ENCODE results near the gene RNF130. TPM values are rescaled to one million over a fixed set of nuclear protein-coding genes. Genes with fewer than 3 reads are reported as not detected.

The RNF130 gene
- total and polyA plus RNA-seq, 2 of the 13 experiments (the other 11 are each of a cell fraction or from before 2014, with no cell fraction given): 28.2 to 28.3 TPM

DNA sequence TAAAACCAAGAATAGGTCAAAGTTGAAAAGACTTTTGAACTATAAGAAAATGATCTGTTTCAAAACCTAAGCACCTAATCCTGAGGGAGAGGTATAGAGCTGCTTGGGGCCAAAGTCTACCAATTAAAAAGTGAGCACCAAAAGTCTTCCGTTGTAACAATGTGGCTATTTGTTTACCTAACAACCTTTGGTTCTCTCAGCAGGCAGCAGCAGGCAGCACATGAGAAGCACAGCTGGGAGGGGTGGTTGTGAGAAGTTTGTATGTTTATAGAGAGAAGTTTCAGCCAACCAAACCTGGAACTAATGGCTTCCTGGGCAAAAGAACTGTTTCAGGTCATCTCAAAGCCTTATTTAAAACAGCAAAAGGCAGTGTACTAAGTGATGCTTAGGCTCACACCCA is 104.1 kb downstream of the RNF130 start (continued):
- TF ChIP-seq, protein P1, sequence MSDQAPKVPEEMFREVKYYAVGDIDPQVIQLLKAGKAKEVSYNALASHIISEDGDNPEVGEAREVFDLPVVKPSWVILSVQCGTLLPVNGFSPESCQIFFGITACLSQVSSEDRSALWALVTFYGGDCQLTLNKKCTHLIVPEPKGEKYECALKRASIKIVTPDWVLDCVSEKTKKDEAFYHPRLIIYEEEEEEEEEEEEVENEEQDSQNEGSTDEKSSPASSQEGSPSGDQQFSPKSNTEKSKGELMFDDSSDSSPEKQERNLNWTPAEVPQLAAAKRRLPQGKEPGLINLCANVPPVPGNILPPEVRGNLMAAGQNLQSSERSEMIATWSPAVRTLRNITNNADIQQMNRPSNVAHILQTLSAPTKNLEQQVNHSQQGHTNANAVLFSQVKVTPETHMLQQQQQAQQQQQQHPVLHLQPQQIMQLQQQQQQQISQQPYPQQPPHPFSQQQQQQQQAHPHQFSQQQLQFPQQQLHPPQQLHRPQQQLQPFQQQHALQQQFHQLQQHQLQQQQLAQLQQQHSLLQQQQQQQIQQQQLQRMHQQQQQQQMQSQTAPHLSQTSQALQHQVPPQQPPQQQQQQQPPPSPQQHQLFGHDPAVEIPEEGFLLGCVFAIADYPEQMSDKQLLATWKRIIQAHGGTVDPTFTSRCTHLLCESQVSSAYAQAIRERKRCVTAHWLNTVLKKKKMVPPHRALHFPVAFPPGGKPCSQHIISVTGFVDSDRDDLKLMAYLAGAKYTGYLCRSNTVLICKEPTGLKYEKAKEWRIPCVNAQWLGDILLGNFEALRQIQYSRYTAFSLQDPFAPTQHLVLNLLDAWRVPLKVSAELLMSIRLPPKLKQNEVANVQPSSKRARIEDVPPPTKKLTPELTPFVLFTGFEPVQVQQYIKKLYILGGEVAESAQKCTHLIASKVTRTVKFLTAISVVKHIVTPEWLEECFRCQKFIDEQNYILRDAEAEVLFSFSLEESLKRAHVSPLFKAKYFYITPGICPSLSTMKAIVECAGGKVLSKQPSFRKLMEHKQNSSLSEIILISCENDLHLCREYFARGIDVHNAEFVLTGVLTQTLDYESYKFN (CRISPR knock-in tag; conservative IDR thresholded peaks at IDR 0.05): peak; percentile 47; the same call in 1 of the 2 replicates
- TF ChIP-seq, protein P2, sequence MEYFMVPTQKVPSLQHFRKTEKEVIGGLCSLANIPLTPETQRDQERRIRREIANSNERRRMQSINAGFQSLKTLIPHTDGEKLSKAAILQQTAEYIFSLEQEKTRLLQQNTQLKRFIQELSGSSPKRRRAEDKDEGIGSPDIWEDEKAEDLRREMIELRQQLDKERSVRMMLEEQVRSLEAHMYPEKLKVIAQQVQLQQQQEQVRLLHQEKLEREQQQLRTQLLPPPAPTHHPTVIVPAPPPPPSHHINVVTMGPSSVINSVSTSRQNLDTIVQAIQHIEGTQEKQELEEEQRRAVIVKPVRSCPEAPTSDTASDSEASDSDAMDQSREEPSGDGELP (IDR thresholded peaks at IDR 0.05; ENCODE audit: borderline replicate concordance, low read depth): peak; percentile 71; the same call in 1 of the 2 replicates
- TF ChIP-seq, protein P3, sequence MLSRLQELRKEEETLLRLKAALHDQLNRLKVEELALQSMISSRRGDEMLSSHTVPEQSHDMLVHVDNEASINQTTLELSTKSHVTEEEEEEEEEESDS (CRISPR knock-in tag; IDR thresholded peaks at IDR 0.05; ENCODE audit: borderline replicate concordance): no peak
- no peak for TF ChIP-seq ZNF614 (CRISPR knock-in tag; IDR thresholded peaks at IDR 0.05; ENCODE audit: borderline replicate concordance)
- TF ChIP-seq, protein P4, sequence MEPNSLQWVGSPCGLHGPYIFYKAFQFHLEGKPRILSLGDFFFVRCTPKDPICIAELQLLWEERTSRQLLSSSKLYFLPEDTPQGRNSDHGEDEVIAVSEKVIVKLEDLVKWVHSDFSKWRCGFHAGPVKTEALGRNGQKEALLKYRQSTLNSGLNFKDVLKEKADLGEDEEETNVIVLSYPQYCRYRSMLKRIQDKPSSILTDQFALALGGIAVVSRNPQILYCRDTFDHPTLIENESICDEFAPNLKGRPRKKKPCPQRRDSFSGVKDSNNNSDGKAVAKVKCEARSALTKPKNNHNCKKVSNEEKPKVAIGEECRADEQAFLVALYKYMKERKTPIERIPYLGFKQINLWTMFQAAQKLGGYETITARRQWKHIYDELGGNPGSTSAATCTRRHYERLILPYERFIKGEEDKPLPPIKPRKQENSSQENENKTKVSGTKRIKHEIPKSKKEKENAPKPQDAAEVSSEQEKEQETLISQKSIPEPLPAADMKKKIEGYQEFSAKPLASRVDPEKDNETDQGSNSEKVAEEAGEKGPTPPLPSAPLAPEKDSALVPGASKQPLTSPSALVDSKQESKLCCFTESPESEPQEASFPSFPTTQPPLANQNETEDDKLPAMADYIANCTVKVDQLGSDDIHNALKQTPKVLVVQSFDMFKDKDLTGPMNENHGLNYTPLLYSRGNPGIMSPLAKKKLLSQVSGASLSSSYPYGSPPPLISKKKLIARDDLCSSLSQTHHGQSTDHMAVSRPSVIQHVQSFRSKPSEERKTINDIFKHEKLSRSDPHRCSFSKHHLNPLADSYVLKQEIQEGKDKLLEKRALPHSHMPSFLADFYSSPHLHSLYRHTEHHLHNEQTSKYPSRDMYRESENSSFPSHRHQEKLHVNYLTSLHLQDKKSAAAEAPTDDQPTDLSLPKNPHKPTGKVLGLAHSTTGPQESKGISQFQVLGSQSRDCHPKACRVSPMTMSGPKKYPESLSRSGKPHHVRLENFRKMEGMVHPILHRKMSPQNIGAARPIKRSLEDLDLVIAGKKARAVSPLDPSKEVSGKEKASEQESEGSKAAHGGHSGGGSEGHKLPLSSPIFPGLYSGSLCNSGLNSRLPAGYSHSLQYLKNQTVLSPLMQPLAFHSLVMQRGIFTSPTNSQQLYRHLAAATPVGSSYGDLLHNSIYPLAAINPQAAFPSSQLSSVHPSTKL (CRISPR knock-in tag; IDR thresholded peaks at IDR 0.05): peak; percentile 60
- TF ChIP-seq, protein P5, sequence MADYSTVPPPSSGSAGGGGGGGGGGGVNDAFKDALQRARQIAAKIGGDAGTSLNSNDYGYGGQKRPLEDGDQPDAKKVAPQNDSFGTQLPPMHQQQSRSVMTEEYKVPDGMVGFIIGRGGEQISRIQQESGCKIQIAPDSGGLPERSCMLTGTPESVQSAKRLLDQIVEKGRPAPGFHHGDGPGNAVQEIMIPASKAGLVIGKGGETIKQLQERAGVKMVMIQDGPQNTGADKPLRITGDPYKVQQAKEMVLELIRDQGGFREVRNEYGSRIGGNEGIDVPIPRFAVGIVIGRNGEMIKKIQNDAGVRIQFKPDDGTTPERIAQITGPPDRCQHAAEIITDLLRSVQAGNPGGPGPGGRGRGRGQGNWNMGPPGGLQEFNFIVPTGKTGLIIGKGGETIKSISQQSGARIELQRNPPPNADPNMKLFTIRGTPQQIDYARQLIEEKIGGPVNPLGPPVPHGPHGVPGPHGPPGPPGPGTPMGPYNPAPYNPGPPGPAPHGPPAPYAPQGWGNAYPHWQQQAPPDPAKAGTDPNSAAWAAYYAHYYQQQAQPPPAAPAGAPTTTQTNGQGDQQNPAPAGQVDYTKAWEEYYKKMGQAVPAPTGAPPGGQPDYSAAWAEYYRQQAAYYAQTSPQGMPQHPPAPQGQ (CRISPR knock-in tag; IDR thresholded peaks at IDR 0.05; ENCODE audit: borderline replicate concordance): no peak
- TF ChIP-seq, protein P6, sequence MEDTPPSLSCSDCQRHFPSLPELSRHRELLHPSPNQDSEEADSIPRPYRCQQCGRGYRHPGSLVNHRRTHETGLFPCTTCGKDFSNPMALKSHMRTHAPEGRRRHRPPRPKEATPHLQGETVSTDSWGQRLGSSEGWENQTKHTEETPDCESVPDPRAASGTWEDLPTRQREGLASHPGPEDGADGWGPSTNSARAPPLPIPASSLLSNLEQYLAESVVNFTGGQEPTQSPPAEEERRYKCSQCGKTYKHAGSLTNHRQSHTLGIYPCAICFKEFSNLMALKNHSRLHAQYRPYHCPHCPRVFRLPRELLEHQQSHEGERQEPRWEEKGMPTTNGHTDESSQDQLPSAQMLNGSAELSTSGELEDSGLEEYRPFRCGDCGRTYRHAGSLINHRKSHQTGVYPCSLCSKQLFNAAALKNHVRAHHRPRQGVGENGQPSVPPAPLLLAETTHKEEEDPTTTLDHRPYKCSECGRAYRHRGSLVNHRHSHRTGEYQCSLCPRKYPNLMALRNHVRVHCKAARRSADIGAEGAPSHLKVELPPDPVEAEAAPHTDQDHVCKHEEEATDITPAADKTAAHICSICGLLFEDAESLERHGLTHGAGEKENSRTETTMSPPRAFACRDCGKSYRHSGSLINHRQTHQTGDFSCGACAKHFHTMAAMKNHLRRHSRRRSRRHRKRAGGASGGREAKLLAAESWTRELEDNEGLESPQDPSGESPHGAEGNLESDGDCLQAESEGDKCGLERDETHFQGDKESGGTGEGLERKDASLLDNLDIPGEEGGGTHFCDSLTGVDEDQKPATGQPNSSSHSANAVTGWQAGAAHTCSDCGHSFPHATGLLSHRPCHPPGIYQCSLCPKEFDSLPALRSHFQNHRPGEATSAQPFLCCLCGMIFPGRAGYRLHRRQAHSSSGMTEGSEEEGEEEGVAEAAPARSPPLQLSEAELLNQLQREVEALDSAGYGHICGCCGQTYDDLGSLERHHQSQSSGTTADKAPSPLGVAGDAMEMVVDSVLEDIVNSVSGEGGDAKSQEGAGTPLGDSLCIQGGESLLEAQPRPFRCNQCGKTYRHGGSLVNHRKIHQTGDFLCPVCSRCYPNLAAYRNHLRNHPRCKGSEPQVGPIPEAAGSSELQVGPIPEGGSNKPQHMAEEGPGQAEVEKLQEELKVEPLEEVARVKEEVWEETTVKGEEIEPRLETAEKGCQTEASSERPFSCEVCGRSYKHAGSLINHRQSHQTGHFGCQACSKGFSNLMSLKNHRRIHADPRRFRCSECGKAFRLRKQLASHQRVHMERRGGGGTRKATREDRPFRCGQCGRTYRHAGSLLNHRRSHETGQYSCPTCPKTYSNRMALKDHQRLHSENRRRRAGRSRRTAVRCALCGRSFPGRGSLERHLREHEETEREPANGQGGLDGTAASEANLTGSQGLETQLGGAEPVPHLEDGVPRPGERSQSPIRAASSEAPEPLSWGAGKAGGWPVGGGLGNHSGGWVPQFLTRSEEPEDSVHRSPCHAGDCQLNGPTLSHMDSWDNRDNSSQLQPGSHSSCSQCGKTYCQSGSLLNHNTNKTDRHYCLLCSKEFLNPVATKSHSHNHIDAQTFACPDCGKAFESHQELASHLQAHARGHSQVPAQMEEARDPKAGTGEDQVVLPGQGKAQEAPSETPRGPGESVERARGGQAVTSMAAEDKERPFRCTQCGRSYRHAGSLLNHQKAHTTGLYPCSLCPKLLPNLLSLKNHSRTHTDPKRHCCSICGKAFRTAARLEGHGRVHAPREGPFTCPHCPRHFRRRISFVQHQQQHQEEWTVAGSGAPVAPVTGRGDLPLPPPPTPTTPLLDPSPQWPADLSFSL (CRISPR knock-in tag; IDR thresholded peaks at IDR 0.05): no peak
- TF ChIP-seq, protein P7, sequence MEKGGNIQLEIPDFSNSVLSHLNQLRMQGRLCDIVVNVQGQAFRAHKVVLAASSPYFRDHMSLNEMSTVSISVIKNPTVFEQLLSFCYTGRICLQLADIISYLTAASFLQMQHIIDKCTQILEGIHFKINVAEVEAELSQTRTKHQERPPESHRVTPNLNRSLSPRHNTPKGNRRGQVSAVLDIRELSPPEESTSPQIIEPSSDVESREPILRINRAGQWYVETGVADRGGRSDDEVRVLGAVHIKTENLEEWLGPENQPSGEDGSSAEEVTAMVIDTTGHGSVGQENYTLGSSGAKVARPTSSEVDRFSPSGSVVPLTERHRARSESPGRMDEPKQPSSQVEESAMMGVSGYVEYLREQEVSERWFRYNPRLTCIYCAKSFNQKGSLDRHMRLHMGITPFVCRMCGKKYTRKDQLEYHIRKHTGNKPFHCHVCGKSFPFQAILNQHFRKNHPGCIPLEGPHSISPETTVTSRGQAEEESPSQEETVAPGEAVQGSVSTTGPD (CRISPR knock-in tag; IDR thresholded peaks at IDR 0.05): 0 out of 2 replicates have a peak, but pooled peaks have one; percentile 36
